ENCODE results near the gene SHTN1. TPM values are rescaled to one million over a fixed set of nuclear protein-coding genes. Genes with fewer than 3 reads are reported as not detected.

SHTN1 gene
- total and polyA plus RNA-seq, 10 of the 15 experiments (the other 5 are each of a cell fraction or from before 2014, with no cell fraction given), result 0.79 to 4.0 (median 2.0) TPM

- no peak for TF ChIP-seq CBFB (IDR thresholded peaks at IDR 0.05; ENCODE audit: low read depth)
These were observed 48.5 kb upstream of the SHTN1 start (continued) for GRCh38 chr10:117053482-117053881.

DNA sequence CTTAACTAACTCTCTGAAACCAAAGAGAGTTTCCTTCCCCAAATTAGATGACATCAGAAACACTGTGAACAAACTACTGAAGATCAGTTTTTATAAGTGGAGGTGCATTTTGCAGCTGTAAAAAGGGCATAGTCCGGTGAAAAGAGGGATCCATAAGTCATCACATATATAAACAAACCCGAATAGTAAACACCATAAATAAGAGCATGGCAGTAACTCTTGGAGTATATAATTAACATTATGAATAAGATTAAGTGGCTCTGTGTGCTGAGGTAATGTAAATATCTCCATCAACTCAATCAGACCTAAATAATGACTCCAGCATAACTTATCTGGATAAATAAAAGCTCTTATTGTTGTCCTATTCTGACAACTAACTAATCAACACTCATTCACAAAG lies 43.0 kb upstream of the SHTN1 start:
- ChIA-PET CTCF (no interaction called here), RAD21 (ENCODE audit: unreplicated experiment) (no interaction called here), SMC1A (ENCODE audit: uncharacterized antibody, unreplicated experiment) (no interaction called here), POLR2A (no interaction called here)
- ATAC-seq (no peak), DNase-seq (ENCODE audit: low read depth, low spot score) (no peak), FAIRE-seq (no peak)
- 36% methylated on average over 2 of the region's 2 CpGs for WGBS (ENCODE audit: insufficient coverage, insufficient replicate concordance, low lambda C conversion rate, missing lambda C conversion rate)
- no peaks in the 10 kb centered on the region for H3K36me3 ChIP-seq (ENCODE audit: control insufficient read depth in 2 of 2, insufficient read depth in 2 of 2, low read length in 1 of 2)
- no peak overlapping the region for H3K9ac ChIP-seq (ENCODE audit: control insufficient read depth, insufficient read depth, low read length)
- H3K27me3 ChIP-seq (replicated peaks in 1 of 2; ENCODE audit: control insufficient read depth in 2 of 2, insufficient read depth in 2 of 2, low read length in 1 of 2), result no peaks in the 10 kb centered on the region
- no peak overlapping the region for H3K4me2 ChIP-seq (ENCODE audit: control insufficient read depth, insufficient read depth)
- TF ChIP-seq E2F4 (IDR thresholded peaks at IDR 0.05; ENCODE audit: low read depth, low read length), result no peak
- no peak for TF ChIP-seq ZNF217 (IDR thresholded peaks at IDR 0.05)
- no peak for TF ChIP-seq RAD21 (IDR thresholded peaks at IDR 0.05; ENCODE audit: insufficient read depth, low read depth, low read length)
- TF ChIP-seq FOXM1 (IDR thresholded peaks at IDR 0.05; ENCODE audit: low read depth, low read length), result no peak
- TF ChIP-seq KDM1A (IDR thresholded peaks at IDR 0.05; ENCODE audit: borderline replicate concordance), result no peak
- TF ChIP-seq CHD4 (IDR thresholded peaks at IDR 0.05), result no peak
- no peak for TF ChIP-seq SREBF2 (IDR thresholded peaks at IDR 0.05; ENCODE audit: low read length)
- BruUV-seq (replicated peaks), result no TSS peak
- H3K27ac ChIP-seq (ENCODE audit: control insufficient read depth, insufficient read depth), result no peak overlapping the region
- H2AFZ ChIP-seq (ENCODE audit: control insufficient read depth, low read depth, low read length), result no peak overlapping the region
- no peaks in the 10 kb centered on the region for H4K20me1 ChIP-seq (ENCODE audit: control insufficient read depth, insufficient read depth)
- intact Hi-C loops (cut with micrococcal nuclease; ENCODE audit: unreplicated experiment), result no loop called here
- no peaks in the 10 kb centered on the region for H3K4me1 ChIP-seq (ENCODE audit: control insufficient read depth, insufficient read depth, low read length)
- H3K79me2 ChIP-seq (ENCODE audit: control insufficient read depth, insufficient read depth, low read length), result no peaks in the 10 kb centered on the region
- no peak overlapping the region for H3K4me3 ChIP-seq
- in situ Hi-C loops (cut with MboI), result no loop called here
- no peaks in the 10 kb centered on the region for H3K9me3 ChIP-seq (replicated peaks; ENCODE audit: control insufficient read depth, insufficient read depth, low read length)

All from GM12878 (cell line).